ENCODE data around the gene AP5Z1. TPM values are rescaled to one million over a fixed set of nuclear protein-coding genes. Genes with fewer than 3 reads are reported as not detected.

AP5Z1 gene
- total RNA-seq, 4 donors from 2014 or later = 13.0 to 33.9 (median 26.8) TPM

DNA sequence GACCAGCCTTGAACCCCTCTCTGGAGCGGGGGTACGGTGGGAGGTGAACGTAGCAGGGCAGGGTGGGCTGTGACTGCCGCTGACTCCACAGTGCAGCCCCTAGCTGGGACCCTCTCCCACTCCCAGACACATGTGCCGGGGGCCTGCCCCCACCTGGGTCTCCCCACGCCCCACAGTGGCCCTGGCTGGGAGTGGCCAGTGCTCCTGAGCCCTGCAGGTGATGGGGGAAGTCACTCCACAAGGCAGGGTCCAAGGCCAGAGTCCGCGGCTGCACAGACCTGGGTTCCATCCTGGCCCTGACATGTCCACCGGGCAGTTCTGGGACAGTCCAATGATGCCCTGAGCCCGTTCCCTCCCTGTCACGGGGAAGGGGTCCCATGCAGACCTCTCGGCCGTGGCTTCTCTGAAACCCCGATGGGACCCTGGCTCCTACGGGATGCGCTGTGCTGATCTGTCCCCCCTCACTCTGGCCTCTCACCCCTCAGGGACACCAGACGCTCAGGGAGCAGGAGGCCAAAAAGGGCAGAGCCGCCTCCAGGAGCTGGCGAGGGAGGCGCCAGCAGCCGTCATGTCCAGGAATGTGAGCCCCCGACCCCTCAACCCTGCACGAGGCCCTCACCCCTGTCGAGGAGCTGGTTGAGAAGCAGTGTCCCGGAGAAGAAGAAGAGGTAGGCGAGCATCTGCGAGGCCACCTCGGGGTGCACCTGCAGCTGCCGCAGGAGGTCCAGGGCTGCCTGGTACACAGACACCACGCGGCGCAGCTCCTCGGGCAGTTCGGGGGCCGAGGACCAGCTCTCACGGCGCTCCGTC is 40.4 kb downstream of the AP5Z1 start:
- Histone ChIP-seq H3K27ac (no peak overlapping the region), H3K4me1 (peaks cover 0 to 10% (median 4%) of the 10 kb centered on the region in 3 donors), H3K27me3 (peaks cover 30% of the 10 kb centered on the region), H3K9me3 (peaks cover 0 to 9% (median 0%) of the 10 kb centered on the region in 3 donors), H3K4me3 (no peak overlapping the region), H3K36me3 (peaks cover 0 to 50% of the 10 kb centered on the region in 2 donors)
- no peak for ATAC-seq
- TF ChIP-seq POLR2A (IDR thresholded peaks at IDR 0.05) (no peak), EP300 (IDR thresholded peaks at IDR 0.05) (no peak)
- TF ChIP-seq, protein P1, sequence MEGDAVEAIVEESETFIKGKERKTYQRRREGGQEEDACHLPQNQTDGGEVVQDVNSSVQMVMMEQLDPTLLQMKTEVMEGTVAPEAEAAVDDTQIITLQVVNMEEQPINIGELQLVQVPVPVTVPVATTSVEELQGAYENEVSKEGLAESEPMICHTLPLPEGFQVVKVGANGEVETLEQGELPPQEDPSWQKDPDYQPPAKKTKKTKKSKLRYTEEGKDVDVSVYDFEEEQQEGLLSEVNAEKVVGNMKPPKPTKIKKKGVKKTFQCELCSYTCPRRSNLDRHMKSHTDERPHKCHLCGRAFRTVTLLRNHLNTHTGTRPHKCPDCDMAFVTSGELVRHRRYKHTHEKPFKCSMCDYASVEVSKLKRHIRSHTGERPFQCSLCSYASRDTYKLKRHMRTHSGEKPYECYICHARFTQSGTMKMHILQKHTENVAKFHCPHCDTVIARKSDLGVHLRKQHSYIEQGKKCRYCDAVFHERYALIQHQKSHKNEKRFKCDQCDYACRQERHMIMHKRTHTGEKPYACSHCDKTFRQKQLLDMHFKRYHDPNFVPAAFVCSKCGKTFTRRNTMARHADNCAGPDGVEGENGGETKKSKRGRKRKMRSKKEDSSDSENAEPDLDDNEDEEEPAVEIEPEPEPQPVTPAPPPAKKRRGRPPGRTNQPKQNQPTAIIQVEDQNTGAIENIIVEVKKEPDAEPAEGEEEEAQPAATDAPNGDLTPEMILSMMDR (IDR thresholded peaks at IDR 0.05) = no peak
- 93% methylated on average over 10 of the region's 38 CpGs; no CpG with 5 or more reads in 1 of the 2 donors for WGBS, 2 donors (ENCODE audit: low coverage in 1 of 2)

DNA sequence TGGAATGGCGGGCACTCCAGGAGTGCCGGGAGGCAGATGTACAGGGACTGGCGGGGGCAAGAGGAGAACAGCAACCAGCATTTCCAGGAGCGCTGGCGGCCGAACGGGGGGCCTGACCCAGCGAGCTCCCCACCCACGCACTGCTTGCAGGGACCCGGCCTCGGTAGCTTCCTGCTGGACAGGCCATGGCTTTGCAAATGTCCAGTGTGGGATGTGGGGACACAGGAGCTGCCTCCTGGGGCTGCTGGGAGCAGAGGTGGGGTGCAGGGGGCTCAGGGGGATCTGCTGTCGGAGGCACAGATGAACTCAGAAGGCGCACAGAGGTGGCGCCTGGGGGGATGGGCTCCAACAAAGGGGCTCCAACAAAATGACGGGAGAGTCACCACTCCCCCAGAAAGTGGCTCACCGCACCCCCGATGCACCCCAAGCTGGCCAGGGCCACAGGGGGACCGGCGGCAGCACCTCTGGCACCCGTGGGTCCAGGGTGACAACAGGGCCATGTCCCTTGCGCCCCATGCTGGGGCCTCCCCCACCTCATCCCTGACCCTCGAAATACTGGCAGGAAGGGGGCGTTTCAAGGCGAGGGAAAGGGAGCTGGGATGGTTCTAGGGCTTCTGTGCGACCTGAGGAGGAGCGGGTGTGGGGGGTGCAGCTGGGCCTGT is 41.1 kb downstream of the AP5Z1 start:
- H3K4me3 ChIP-seq = no peak overlapping the region
- TF ChIP-seq EP300 (IDR thresholded peaks at IDR 0.05) (no peak), POLR2A (IDR thresholded peaks at IDR 0.05) (no peak), POLR2AphosphoS5 (IDR thresholded peaks at IDR 0.05) (no peak)
- TF ChIP-seq, protein P1 (IDR thresholded peaks at IDR 0.05) = no peak
- ATAC-seq = no peak
- peaks cover 0 to 50% of the 10 kb centered on the region in 2 donors for H3K36me3 ChIP-seq
- WGBS, 2 donors (ENCODE audit: low coverage in 1 of 2) = 91% methylated on average over 5 of the region's 26 CpGs; no CpG with 5 or more reads in 1 of the 2 donors
- peaks cover 0 to 9% (median 0%) of the 10 kb centered on the region in 3 donors for H3K9me3 ChIP-seq
- H3K4me1 ChIP-seq = peaks cover 0 to 13% (median 6%) of the 10 kb centered on the region in 3 donors
- peaks cover 30% of the 10 kb centered on the region for H3K27me3 ChIP-seq
- no peak overlapping the region for H3K27ac ChIP-seq

DNA sequence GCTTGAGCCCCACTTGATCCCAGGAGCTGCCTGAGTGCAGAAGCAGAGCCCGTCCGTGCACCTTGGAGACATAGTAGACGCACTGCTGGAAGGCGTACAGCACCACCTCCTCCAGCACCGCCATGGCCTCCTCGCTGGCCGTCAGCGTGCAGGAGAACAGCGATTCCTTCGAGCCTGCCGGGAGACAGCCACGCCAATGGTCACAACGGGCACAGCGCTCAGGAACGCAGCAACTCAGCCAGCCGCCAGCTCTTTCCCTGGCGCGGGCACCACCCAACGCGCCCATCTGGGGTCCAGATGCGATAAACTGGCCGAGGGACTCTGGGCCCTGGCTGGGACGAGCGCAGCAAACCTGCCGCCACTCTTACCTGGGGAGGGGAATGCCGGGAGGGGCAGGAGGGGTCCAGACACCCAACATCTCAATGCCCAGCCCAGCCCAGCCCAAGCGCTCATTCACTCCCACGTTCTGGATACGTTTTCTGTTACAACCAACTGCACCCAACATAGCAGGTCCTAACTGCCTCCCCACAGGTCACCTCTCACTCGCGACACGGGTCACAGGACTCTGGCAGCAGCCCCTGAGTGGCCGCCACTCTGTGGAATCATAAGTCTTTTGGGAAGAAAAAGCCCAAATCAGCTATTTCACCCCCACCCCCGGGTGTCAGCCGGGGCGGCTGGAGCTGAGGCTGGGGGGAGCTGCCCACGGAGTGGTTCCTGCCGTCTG is 41.9 kb downstream of the AP5Z1 start:
- Histone ChIP-seq H3K27me3 (peaks cover 30% of the 10 kb centered on the region), H3K4me1 (peaks cover 0 to 13% (median 6%) of the 10 kb centered on the region in 3 donors), H3K27ac (no peak overlapping the region), H3K9me3 (peaks cover 0 to 9% (median 0%) of the 10 kb centered on the region in 3 donors), H3K36me3 (peaks cover 0 to 53% of the 10 kb centered on the region in 2 donors), H3K4me3 (no peak overlapping the region)
- TF ChIP-seq EP300 (IDR thresholded peaks at IDR 0.05) (no peak), POLR2AphosphoS5 (IDR thresholded peaks at IDR 0.05) (no peak), POLR2A (IDR thresholded peaks at IDR 0.05) (no peak)
- TF ChIP-seq, protein P1 (IDR thresholded peaks at IDR 0.05) = no peak
- ATAC-seq = no peak
- 100% methylated on average over 2 of the region's 38 CpGs; no CpG with 5 or more reads in 1 of the 2 donors for WGBS, 2 donors (ENCODE audit: low coverage in 1 of 2)

DNA sequence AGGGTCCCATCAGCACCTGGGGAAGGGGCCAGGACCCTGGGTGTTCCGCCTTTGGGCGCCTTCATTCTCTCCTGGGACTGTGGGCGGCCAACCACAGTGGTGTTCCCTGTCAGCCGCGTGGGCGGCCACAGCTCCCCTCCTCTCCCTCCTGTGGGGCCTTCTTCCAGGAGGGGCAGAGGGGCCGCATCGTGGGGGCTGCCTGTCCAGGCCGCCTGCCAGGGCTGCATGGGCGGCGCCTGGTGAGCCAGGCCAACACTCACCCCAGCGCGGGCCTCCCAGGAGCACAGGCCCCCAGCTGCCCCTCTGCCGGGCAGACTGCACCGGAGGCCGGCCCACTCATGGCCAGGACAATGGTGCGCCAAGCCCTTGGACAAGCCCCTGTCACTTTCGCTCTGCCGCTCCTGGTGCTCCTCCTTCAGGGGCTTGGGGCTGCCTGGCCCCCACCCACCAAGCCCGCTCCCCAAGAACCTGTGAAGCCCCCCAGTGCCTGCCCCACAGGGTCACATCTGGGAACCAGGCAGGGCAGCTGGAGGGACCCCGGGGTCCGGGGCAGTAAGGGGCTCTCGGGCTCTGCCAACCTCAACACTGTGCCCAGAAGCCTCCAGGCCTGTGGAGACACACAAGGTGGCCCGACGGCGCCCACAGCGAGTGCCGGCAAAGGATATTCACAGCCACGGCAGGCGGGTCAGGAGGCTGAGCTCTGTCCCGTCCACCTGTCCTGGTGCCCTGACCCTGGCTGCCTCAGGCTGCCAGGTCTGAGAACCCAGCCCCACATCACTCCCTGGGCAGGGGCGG is 42.8 kb downstream of the AP5Z1 start:
- H3K9me3 ChIP-seq = peaks cover 0 to 3% (median 0%) of the 10 kb centered on the region in 3 donors
- no peak for ATAC-seq
- no peak overlapping the region for H3K27ac ChIP-seq
- peaks cover 0 to 45% of the 10 kb centered on the region in 2 donors for H3K36me3 ChIP-seq
- peaks cover 30% of the 10 kb centered on the region for H3K27me3 ChIP-seq
- no peak for TF ChIP-seq POLR2A (IDR thresholded peaks at IDR 0.05)
- no peak for TF ChIP-seq POLR2AphosphoS5 (IDR thresholded peaks at IDR 0.05)
- no peak for TF ChIP-seq EP300 (IDR thresholded peaks at IDR 0.05)
- TF ChIP-seq, protein P1 (IDR thresholded peaks at IDR 0.05) = no peak
- H3K4me3 ChIP-seq = no peak overlapping the region
- peaks cover 0 to 13% (median 6%) of the 10 kb centered on the region in 3 donors for H3K4me1 ChIP-seq
- WGBS, 2 donors (ENCODE audit: low coverage in 1 of 2) = no CpG with 5 or more reads among the region's 32 CpGs

Data from gastroesophageal sphincter (tissue), 4 donors.